Activated CD4-positive, alpha-beta memory T cell treated with anti-CD3 and anti-CD28 coated beads, Interleukin-2, amount 10 ng/mL, durations not matched to agents 7 days and 5 days (primary cell): ENCODE measurements around the gene RPS6KA2. TPM values are rescaled to one million over a fixed set of nuclear protein-coding genes. Genes with fewer than 3 reads are reported as not detected.

Experiments
- CTCF ChIA-PET: fragments of 350-600 bp; sonication (Branson Sonifier 250); formaldehyde crosslinking; loops from one replicate; lab custom pipeline; 2021; ENCODE audit warnings: antibody characterized with exemption, inconsistent platforms; lab: Charles Lee
- POLR2A ChIA-PET: fragments of 350-600 bp; sonication (Branson Sonifier 250); formaldehyde crosslinking; loops from one replicate; lab custom pipeline; 2021; ENCODE audit warnings: antibody characterized with exemption; lab: Charles Lee
- DNase-seq: peaks from one replicate; pipeline ENCODE4 v3.0.0-alpha.2; 2020
- H3K27ac Mint-ChIP-seq: one replicate; pipeline ENCODE4 v1.8.0; 2021; ENCODE audit warnings: mild to moderate bottlenecking, mixed read lengths
- H3K27me3 Mint-ChIP-seq: one replicate; pipeline ENCODE4 v1.8.0; 2021; ENCODE audit warnings: mixed read lengths
- H3K36me3 Mint-ChIP-seq: one replicate; pipeline ENCODE4 v1.8.0; 2021; ENCODE audit warnings: low read depth, mixed read lengths
- H3K4me1 Mint-ChIP-seq: one replicate; pipeline ENCODE4 v1.8.0; 2021; ENCODE audit warnings: mixed read lengths
- H3K4me3 Mint-ChIP-seq: one replicate; pipeline ENCODE4 v1.8.0; 2021; ENCODE audit warnings: mild to moderate bottlenecking, mixed read lengths
- H3K9me3 Mint-ChIP-seq: one replicate; pipeline ENCODE4 v1.8.0; 2021; ENCODE audit warnings: mixed read lengths
- total RNA-seq, 2 experiments: library from RNA; stranded (reverse); gene quantifications; one replicate each; pipeline ENCODE4 v1.2.3, GENCODE V29; 2021

The RPS6KA2 gene
- total RNA-seq, 2 experiments from 2014 or later = 6.3 to 6.5 TPM

GRCh38 chr6:166460473-166461437 is 166.3 kb downstream of the RPS6KA2 start:
- Mint-ChIP-seq H3K27me3 (no peaks in the 10 kb centered on the region), H3K27ac (no peak overlapping the region), H3K36me3 (no peaks in the 10 kb centered on the region), H3K4me1 (no peaks in the 10 kb centered on the region), H3K9me3 (peaks cover 4% of the 10 kb centered on the region), H3K4me3 (no peak overlapping the region)
- POLR2A ChIA-PET = no interaction called here
- no peak for DNase-seq
- CTCF ChIA-PET = no interaction called here

GRCh38 chr6:166459906-166460305 is 167.1 kb downstream of the RPS6KA2 start:
- no peaks in the 10 kb centered on the region for H3K27me3 Mint-ChIP-seq
- H3K4me1 Mint-ChIP-seq = no peaks in the 10 kb centered on the region
- POLR2A ChIA-PET = no interaction called here
- peaks cover 4% of the 10 kb centered on the region for H3K9me3 Mint-ChIP-seq
- no peaks in the 10 kb centered on the region for H3K36me3 Mint-ChIP-seq
- H3K27ac Mint-ChIP-seq = no peak overlapping the region
- H3K4me3 Mint-ChIP-seq = no peak overlapping the region
- CTCF ChIA-PET = no interaction called here
- no peak for DNase-seq

- peaks cover 4% of the 10 kb centered on the region for H3K9me3 Mint-ChIP-seq
- DNase-seq = no peak
- no peaks in the 10 kb centered on the region for H3K36me3 Mint-ChIP-seq
- ChIA-PET POLR2A (no interaction called here), CTCF (interaction anchor here (0.7 kb wide), 1 partner anchor 17 kb away, joined by 3 read pairs; no protein-coding TSS in a partner anchor)
- H3K4me3 Mint-ChIP-seq = no peak overlapping the region
- H3K27me3 Mint-ChIP-seq = no peaks in the 10 kb centered on the region
- H3K4me1 Mint-ChIP-seq = no peaks in the 10 kb centered on the region
- no peak overlapping the region for H3K27ac Mint-ChIP-seq
Measured at GRCh38 chr6:166459272-166459671, 167.8 kb downstream of the RPS6KA2 start.

GRCh38 chr6:166456395-166457156 is 170.5 kb downstream of the RPS6KA2 start:
- POLR2A ChIA-PET = no interaction called here
- Mint-ChIP-seq H3K27me3 (peaks cover 1% of the 10 kb centered on the region), H3K4me3 (no peak overlapping the region), H3K9me3 (peaks cover 4% of the 10 kb centered on the region), H3K4me1 (no peaks in the 10 kb centered on the region), H3K27ac (no peak overlapping the region), H3K36me3 (no peaks in the 10 kb centered on the region)
- no peak for DNase-seq
- CTCF ChIA-PET = no interaction called here

- Mint-ChIP-seq H3K4me3 (no peak overlapping the region), H3K27me3 (peaks cover 1% of the 10 kb centered on the region), H3K36me3 (no peaks in the 10 kb centered on the region), H3K27ac (no peak overlapping the region), H3K9me3 (peaks cover 4% of the 10 kb centered on the region), H3K4me1 (no peaks in the 10 kb centered on the region)
- CTCF ChIA-PET = interaction anchor here (0.6 kb wide), 1 partner anchor 32 kb away, joined by 3 read pairs; no protein-coding TSS in a partner anchor
- POLR2A ChIA-PET = no interaction called here
- no peak for DNase-seq
Measured at GRCh38 chr6:166454692-166455515, 172.1 kb downstream of the RPS6KA2 start.

- ChIA-PET CTCF (no interaction called here), POLR2A (no interaction called here)
- Mint-ChIP-seq H3K4me3 (no peak overlapping the region), H3K4me1 (no peaks in the 10 kb centered on the region), H3K27ac (no peak overlapping the region), H3K9me3 (peaks cover 4% of the 10 kb centered on the region), H3K27me3 (peaks cover 1% of the 10 kb centered on the region), H3K36me3 (no peaks in the 10 kb centered on the region)
- no peak for DNase-seq
Measured at GRCh38 chr6:166453651-166454050, 173.4 kb downstream of the RPS6KA2 start.

GRCh38 chr6:166450167-166450873 is 176.7 kb downstream of the RPS6KA2 start:
- POLR2A ChIA-PET = no interaction called here
- DNase-seq = no peak
- CTCF ChIA-PET = no interaction called here
- Mint-ChIP-seq H3K27ac (no peak overlapping the region), H3K27me3 (peaks cover 1% of the 10 kb centered on the region), H3K9me3 (no peaks in the 10 kb centered on the region), H3K4me3 (no peak overlapping the region), H3K36me3 (no peaks in the 10 kb centered on the region), H3K4me1 (no peaks in the 10 kb centered on the region)

DNA sequence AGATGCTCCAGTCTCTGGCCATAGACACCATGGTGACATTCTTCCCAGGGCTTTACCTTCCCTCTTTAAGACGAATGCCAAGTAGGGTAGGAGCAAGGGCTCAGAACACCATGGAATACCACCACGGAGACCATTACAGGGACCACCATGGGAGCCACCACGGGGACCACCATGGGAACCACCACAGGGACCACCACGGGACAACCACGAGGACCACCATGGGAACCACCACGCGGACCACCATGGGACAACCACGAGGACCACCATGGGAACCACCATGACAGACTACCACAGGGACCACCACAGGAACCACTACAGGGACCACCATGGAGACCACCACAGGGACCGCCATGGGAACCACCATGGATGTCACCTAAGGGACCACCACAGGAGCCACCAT is 177.4 kb downstream of the RPS6KA2 start:
- Mint-ChIP-seq H3K4me1 (no peaks in the 10 kb centered on the region), H3K27me3 (peaks cover 1% of the 10 kb centered on the region), H3K4me3 (no peak overlapping the region), H3K9me3 (no peaks in the 10 kb centered on the region), H3K36me3 (no peaks in the 10 kb centered on the region), H3K27ac (no peak overlapping the region)
- POLR2A ChIA-PET = no interaction called here
- CTCF ChIA-PET = no interaction called here
- no peak for DNase-seq

GRCh38 chr6:166449036-166449435 is 178.0 kb downstream of the RPS6KA2 start:
- H3K4me3 Mint-ChIP-seq = no peak overlapping the region
- H3K4me1 Mint-ChIP-seq = no peaks in the 10 kb centered on the region
- H3K27ac Mint-ChIP-seq = no peak overlapping the region
- CTCF ChIA-PET = no interaction called here
- POLR2A ChIA-PET = no interaction called here
- no peak for DNase-seq
- H3K36me3 Mint-ChIP-seq = no peaks in the 10 kb centered on the region
- H3K27me3 Mint-ChIP-seq = peaks cover 1% of the 10 kb centered on the region
- no peaks in the 10 kb centered on the region for H3K9me3 Mint-ChIP-seq

DNA sequence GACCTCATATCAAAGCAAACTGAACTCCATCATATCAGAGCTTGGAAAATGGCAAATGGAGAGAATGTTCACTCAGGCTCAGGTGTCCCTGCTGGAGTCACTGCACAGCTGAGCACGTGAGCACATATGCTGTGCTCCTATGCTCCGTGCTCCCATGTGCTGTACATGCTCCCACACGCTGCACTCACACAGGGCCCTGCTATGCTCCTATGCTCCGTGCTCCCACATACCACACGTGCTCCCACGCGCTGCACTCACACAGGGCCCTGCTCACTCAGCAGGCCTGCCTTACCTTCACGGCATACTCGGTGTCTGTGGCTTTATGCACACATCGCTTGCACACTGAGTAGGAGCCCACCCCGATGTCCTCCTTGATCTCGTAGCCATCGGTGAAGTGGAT is 178.6 kb downstream of the RPS6KA2 start:
- Mint-ChIP-seq H3K27ac (no peak overlapping the region), H3K4me3 (no peak overlapping the region), H3K27me3 (peaks cover 1% of the 10 kb centered on the region), H3K9me3 (no peaks in the 10 kb centered on the region), H3K36me3 (no peaks in the 10 kb centered on the region), H3K4me1 (no peaks in the 10 kb centered on the region)
- ChIA-PET CTCF (no interaction called here), POLR2A (no interaction called here)
- DNase-seq = no peak

DNA sequence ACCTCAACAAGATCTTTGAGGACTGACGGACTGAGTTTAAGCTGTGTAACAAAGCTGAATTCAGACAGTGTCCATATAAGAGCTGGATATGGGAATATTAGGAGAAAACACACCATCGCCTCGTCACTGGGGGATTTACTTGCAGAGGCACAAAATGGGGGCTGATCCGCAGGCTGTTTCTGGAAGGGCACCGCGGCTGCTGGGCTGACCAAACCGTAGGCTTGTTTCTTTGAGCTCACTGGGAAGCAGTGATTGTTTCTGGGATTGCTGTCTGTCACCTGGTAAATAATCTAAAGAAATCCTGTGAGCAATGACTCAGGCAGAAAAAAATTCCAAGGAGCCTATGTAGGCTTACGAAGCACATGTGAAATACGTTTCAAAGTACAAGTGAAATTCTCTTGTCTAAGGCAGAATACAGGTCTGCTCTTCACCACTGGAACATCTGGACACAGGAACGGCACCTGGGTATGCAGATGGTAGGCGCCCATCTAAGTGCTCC is 180.4 kb downstream of the RPS6KA2 start:
- ChIA-PET CTCF (no interaction called here), POLR2A (no interaction called here)
- Mint-ChIP-seq H3K27me3 (no peaks in the 10 kb centered on the region), H3K9me3 (no peaks in the 10 kb centered on the region), H3K4me3 (no peak overlapping the region), H3K4me1 (no peaks in the 10 kb centered on the region), H3K36me3 (no peaks in the 10 kb centered on the region), H3K27ac (no peak overlapping the region)
- no peak for DNase-seq

DNA sequence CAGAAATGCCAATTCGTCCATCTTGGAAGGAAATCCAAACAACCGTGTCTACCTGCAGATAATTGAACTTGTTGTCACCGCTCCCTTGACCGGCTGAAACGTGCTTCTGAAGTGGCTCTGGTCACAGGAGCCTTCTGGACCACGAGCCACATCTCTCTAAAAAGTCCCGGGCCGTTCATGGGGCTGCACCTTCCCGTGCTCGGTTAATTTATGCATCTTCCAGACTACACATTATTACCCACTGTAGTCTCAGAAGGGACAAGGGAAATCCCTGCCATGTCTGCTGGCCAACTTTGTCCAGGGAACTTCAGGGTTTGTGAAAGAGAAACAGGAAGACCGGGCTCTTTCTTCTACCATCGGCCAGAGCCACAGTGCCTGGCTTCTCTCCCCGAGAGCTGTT is 180.9 kb downstream of the RPS6KA2 start:
- Mint-ChIP-seq H3K4me3 (no peak overlapping the region), H3K27ac (no peak overlapping the region), H3K4me1 (no peaks in the 10 kb centered on the region), H3K36me3 (no peaks in the 10 kb centered on the region), H3K27me3 (no peaks in the 10 kb centered on the region), H3K9me3 (no peaks in the 10 kb centered on the region)
- no peak for DNase-seq
- CTCF ChIA-PET = no interaction called here
- POLR2A ChIA-PET = no interaction called here
